Measurements from ENCODE around the gene BRI3.

Gene BRI3

DNA sequence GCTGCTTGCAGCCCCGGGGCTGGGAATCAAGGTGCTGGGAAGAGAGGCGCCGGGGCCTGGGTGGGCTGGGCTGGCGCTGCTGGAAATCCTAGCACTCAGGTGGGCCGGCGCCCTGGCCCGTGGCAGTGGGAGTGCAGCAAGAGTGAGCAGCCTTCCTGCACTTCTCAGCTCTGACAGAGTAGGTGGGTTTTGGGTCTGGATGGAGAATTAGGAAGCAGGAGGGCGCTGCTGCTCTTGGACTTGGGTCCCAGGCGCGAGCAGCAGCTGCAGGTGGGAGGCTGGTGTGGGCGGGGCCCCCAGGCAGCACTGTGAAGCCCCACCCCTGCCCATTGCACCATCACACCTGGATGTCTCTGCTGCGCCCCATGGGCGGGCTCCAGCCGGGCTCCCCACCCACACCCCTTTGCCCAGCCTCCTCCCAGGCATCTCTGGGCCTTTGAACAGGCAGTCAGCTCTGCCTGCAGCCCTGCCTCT lies 6.0 kb downstream of the BRI3 start:
- no peak for DNase-seq

DNA sequence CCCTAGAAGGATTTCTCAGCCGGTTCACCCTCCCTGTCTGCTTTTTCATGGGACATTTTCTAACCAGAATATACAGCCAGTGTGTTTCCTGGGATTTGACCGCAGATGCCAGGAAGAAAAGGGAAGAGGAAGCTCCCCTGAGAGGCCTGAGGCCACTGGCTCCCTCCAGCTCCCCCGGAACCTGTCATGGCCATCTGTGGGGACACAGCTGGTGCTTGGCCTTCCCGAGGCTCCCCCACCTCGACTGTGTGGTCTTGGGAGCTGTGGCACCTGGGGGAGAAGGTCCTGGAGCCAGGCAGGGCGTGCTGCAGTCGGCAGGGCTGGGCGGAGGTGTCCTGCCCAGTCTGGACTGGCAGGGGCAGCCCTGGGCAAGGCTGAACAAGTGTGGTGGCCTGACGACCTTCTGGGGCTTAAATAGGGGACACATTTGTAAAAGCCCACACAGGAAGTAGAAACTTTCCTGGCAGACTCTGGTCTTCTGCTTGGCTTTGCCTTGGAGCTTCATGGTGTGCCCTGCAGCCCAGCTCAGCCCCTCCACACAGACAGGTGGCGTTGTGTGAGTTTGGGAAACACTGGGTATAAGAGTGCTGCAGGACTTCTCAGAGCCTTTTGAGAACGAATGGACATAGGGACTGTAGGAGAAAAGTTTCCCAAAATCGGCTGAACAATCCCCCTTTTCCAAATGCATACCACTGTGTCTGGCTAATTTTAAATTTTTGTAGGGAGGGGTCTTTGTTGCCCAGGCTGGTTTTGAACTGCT lies 6.8 kb downstream of the BRI3 start:
- no peak for DNase-seq

DNA sequence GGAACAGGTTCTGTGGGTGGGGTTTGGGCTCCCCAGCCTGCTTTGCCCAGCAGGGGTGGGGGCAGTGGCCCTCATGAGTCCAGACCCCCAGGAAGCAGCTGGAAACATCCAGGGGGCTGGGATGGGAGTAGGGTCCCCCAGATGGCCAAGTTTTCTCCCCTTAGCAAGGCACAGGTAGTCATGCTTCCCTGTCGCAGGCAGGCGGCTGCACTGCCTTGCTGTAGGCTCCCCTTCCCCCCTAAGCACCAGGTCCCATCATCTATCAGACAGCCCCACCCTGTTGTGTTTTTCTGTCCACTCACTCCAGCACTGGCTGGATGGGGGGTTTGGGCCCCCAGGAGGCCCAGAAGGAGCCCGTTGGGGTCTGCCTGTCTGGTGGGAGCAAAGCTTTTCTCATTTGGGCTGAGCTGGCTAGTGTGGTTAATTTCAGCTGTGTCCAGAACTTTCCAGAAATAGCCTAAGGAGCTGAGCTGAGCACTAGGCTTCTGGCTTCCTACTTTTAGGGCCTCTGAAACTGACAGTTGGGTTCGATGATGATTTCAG lies 7.9 kb downstream of the BRI3 start:
- DNase-seq: no peak

DNA sequence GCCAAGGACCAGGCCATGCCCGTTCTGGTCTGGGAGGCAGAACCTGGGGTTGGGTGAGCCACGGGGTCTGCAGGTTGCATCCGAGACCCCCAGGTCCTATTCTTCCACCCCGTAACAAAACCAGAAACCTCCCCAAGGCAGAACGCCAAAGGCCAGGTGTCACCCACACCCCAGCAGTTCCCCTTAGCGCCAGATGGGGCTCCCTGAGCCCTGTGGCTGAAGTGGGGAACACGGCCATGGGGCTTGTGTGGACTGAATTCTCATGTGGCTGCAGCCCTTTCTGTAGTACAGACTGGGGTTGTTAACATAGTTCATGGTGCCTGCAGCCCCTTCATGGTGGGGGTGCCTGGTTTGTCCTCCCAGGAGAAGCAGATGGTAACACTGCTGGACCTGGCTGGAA lies 10.2 kb downstream of the BRI3 start:
- no peak for DNase-seq

DNA sequence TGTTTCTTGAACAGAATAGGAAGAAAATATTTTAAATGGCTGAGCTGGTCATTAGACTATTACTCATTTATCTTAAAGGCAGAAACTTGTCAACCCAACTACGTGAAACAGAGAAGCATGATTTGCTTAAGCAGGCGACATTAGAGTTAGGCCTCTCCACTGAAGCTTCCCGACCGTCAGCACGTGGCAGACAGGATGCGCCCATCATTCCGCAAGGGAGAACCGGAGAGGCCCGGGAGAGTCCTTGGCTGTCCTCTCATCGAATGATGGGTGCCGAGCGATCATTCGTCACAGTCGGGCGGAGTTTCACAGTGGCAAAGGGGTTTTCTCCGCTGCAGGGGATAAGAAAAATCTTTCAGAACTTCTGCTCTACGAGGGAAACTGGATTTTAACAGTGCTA lies 11.8 kb downstream of the BRI3 start:
- DNase-seq: no peak

DNA sequence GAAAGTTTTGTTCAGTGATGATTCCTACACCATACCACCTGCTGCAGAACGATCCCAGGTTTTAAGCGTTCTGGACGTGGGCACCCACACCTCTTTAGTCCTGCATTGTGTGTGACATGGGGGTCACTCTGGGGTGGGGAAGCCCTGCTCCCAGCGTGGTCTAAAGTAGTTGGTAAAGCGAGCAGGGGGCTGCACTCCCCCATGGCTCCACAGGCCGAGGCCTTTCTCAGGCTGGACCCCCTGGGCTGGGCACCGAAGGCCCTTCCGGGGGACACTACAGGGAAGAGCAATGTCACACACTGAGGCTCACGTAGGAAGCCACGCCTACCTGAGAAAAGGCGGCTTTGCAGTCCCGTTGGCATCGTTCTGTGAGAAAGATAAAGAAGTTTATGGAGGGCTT lies 12.3 kb downstream of the BRI3 start:
- no peak for DNase-seq

DNA sequence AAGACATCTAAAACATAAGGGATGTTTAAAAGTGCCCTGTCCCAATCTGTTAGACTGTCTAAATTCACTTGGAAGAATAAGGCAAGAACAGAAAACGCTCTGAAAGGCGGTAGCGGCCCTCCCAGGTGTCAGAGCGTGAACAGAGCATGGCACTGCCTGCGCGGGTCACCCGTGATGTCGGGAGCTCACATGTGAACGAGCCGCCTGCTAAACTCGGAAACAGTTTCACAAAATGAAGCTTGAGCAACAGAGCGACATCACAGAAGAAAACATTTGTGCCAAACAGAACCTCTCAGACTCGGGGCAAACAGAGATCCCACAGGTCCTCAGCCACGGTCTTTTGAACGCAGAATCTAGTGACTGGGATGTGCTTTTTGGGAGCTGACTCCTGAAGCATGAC lies 12.8 kb downstream of the BRI3 start:
- no peak for DNase-seq

DNA sequence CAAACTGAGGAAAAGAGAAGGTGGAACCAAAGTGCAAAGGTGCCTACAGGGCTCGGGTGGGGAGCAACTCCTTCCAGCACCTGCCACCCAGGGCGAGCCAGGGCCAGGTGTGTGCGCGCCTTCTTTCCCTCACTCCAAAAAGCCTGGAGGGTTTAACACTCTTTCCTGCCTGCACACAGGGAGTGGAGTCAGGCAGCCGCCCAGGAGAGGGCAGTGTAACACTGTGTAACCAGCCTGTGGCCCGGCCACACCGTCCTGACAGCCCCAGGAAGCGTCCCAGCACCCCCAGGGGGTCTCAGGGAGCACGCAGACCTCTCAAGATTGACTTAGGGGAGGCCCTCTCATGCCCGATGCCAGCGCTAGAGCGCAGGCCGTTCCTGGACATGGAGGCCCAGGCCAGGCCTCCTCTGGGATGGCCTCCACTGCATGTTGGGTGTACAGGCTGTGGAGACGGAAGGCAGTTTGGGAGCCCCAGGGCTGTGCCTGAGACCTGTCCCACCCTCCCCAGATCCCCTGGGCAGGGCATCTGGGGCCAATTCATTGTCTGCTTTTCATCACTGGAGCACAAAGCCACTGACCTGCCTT lies 13.4 kb downstream of the BRI3 start:
- no peak for DNase-seq

DNA sequence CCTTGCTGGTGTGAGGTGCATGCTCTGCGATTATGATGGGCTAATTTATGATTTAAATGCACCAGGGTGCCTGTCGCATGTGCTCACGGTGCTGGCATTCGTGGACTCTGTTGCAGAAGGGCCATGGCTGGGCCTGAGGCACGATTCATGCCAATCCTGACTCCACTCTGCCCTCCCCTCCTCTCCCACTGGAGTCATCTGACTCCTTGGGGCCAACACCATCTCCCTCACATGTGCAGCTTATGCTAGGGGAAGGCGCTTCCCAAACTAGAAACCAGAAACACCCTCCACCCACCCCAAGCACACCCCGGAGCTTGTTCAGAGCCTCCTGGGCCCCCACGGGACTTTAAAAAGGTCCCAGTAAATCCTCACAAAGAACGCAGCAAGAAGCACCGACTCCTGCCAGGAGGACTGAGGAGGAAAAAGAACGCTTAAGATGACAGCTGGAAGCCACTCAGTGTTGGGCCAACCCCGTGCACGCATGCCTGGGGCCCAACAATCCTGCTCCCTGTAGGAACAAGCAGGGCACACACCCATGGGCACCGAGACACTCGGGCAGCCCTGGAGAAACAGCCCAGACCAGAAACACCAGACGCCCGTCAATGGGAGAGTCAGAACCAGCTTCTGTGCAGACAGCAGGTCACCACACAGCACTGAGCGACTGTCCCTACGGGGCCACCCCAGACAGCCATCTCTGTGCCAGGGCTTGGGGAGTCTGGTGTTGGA lies 14.1 kb downstream of the BRI3 start:
- no peak for DNase-seq

DNA sequence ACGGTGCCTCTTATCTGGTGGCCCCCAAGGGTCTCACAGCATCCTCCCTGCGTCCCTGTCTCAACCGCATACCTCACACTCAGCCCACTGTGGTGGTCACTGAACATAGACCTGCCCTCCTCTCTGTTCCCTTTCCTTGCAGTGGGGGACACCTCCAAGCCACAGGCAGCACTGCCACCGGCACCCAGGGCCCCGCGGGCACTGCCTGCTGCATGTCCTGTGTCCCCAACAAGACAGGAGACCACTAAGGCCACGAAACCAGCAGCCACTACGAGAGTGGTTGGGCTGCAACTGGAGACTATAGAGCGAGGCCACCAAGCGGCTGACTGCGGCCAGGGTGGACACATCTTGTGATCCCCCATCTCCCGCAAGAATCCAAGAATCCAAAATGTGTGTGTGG lies 15.3 kb downstream of the BRI3 start:
- DNase-seq: no peak

DNA sequence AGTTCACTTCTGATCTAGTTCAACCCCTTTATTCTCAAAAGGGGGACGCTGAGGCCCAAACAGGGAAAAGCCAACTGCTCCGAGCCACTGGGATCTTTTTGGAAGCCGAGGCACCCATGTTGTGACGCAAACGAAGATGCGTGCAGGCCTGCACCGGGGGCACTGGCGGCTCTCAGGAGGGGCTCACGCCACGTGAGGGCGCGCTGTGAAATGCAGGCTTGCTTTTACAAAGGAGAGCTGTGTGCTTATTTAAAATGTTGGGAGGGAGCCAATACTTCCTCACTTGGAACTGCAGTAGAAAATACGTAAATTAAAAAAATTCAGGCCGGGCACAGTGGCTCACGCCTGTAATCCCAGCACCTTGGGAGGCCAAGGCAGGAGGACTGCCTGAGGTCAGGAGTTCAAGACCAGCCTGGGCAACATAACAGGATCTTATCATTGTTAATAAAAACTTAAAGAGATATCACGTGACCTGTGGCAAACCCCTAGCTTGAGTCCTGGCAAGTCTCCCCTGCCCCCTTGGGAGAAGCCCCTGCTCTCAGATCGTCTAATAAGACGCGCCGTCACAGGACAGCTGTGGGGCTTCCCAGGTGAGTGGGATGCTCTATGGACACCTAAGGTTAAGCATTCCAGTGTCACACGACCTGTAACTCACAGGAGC lies 16.3 kb downstream of the BRI3 start:
- no peak for DNase-seq

DNA sequence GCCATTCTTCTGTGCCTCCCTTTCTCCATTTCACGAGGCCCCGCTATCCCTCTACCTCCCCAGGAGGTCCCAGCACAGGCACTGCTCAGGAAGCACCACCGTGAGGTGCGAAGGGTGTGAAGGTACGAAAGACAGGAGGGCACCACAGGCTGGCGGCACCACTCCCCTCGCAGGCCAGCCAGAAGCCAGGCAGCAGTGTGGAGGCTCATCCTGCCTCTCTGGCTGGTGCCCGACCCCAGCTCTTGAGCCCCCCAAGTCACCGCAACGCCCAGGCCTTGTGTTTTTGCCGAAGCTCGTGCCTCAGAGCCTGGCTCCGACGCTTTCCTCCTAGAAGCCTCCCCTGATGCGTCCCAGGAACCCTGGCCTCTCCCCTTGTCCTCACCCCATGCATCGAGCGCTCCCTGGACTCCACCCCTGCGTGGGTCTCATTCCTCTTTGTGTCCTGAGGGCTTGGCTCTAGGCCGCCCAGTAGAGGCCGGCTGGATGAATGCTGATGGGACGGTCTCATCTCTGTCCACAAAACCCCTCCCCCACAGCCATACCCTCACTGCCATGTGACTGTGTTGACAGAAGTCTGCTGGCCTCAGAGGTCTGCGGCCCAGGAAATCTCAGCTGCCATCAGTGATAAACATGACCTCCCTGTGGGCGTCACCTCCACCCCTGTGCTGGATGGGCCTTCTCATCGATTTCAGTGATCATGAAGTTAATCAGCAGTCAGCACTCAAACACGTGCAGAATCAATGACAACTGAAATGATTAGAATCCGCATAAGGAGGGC lies 19.3 kb downstream of the BRI3 start:
- no peak for DNase-seq

DNA sequence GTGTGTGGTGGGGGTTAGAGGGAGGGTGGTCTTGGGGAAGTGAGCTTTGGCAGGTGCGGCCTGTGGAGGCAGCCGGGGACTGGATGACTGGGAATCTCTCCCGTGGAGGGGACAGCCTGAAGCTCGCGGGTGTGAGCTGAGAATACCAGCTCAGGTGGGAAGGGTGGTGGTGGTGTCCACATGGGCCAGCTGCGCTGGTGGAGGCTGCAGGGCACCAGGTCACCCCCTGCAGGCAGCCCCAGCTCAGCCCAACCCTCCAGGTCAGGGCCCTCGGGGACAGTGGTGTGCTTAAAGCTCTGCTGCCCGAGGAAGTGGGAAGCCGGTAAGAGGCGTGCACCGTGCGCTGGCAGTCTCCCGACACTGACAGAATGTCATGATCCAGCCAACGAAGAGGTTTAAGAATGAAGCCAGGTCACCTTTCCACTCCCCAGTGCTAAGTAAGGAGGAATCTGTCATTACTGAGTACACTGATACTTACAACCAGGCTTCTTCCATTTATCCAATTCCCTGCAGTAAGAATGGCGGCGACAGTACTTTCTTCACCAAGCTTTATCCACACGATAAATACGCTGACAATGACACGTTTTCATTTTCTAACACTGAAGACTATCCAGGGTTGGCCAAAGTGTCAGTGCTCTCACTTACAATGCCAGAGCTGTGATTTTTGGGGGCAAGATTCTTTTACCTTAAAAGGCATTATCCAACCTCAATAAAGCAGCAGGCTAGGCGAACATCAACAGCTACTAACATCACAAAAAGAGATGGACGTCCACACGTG lies 20.4 kb downstream of the BRI3 start:
- no peak for DNase-seq

DNA sequence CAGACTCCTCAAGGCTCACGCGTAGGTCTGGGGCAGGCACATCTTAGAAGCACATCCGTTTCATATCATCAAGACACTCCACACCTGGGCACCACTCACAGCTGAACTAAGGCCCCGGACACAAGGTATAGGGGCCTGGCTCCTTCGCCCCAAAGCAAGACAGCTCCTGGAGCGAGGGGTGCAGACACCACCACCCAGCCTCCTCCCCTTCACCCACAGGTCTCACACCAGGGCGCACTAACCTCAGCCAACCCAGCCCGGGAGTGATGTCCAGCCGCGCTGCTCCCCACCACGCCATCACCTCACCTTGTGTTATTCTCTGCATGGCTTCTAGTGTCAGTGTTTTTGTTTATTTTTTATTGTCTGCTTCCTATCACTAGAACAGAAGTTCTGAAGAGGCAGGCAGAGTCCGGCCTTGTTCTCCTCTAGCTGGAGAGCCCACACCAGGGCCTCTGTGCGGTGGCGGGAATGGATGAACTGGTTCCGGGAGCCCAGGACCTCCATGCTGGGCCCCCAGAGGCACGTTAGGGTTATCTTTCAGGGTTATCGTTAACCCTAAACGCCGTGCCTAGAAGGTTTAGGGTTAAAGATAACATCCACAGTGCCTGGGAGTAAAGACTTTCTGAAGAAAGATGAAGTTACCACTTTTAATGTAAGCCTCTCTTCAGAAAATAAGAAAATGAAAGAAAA lies 21.8 kb downstream of the BRI3 start:
- DNase-seq: no peak

DNA sequence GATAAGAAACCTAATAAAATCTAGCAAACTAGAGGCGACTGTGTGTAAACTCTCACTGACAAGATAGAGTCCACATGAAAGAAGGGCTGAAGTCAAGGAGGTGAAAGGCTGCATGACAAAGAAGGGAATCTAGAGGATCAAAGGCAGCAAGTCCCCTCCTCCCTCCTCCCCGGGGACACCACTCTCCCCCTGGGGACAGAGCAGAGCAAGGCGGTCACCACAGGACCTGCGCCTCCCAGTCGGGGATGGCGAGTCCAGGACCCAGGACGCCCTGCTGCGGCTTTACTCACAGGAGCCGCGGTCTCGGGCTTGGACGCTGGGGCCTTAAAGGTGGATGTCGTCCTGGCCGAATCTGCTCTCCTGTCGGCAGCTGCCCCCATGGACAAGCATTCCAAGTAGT lies 22.4 kb downstream of the BRI3 start:
- DNase-seq: no peak

DNA sequence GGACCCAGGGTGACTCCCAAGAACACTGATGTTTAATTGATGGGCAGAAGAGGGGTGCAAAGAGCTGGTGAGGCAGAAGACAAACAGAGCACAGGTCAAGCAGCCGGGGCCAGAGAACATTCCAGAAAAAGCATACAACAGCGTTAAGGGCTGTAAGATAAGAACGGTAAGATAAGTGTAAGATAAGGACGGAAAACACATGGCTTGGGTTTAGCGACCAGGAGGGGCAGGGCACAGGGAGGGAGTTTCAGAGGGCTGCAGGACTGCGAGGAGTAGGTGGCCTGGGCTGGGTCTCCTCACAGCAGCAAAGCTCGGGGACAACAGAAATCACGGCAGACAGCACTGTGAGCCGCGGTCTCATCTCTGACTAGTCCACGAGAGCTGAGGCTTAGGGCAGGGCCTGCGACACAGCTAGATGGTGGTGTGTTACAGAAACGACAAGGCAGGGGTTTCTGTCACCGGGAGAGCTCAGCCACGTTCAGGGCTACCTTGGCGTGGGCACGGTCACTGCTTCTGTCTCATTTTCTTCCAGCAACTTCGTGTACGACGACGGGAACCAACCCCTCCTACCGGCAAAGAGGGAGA lies 24.6 kb downstream of the BRI3 start:
- no peak for DNase-seq

DNA sequence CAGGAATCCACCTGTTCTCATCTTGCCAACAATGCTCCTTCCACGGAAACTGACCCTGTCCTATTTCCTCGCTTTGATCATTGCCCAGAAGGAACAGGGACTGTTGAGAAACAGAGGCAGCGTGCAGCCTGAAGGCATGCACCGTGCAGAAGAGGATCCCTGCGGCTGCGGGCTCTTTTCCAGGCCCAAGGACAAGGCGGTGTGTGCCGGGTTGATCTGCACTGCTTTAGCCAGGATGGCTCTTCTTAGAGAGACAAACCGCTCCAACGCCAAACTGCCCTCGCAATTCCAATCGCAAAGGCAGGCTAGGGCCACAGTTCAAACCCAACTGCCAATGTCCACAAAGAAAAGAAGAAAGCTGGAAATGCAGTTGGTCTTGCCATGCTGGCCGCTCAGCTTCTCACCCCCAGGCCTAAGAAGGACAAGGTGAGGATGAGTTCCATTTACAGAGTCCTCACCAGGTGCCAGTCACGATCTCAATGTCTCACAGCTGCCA lies 26.5 kb downstream of the BRI3 start:
- no peak for DNase-seq

DNA sequence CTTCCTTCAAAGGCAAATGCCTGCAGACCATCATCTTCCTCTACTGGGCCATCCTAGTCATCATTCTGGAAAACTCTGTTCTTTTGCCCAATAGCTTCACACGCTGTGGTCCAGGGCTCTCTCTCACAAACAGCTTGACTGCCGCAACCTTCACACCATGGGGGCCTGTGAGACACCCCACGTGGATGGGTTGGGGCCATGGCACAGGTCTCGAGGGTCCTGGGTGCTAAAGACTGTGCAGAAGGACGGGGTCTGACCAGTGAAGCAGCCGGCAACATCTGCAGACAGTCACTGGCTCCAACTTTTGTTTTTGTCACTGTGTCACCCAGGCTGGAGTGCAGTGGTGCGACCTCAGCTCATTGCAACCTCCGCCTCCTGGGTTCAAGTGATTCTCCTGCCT lies 28.1 kb downstream of the BRI3 start:
- DNase-seq: no peak

DNA sequence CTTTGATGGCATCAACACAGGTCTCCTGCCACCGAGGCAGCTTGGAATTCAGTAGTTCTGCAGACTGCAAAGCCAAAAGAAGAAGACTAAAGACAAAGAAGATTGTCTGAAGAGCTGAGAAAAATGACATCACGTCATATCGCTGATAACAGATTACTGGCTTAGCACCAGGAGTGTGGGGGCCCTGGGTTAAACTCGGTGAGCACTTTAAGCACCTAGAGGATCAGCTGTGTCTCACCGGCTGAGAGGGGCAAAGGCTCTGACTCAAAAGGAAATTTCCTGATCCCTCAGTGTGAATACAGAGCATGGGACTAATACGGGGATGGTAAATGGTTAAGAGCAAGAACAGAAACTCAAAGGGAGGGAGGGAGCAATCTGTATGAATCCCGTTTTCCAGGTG lies 30.7 kb downstream of the BRI3 start:
- DNase-seq: no peak

DNA sequence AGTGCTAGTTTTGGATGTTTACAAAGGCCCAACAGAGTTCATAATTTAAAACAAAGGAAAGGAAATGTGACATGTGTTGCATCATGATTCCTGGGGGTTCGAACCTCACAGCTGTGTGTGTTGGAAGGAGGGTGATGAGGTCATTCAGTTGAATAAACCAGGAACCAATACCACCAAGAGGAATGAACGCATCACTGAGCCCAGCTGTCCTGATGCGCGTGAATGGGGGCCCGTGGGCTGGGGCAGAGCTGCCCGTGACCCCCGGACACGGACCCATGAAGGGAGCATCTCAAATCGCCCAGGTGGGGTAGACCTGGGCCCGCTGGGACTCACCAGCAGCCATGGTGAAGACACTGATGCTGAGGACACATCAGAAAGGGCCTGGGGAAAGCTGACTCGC lies 33.0 kb downstream of the BRI3 start:
- no peak for DNase-seq
